Measurements from ENCODE around the gene CWC22.

DNA sequence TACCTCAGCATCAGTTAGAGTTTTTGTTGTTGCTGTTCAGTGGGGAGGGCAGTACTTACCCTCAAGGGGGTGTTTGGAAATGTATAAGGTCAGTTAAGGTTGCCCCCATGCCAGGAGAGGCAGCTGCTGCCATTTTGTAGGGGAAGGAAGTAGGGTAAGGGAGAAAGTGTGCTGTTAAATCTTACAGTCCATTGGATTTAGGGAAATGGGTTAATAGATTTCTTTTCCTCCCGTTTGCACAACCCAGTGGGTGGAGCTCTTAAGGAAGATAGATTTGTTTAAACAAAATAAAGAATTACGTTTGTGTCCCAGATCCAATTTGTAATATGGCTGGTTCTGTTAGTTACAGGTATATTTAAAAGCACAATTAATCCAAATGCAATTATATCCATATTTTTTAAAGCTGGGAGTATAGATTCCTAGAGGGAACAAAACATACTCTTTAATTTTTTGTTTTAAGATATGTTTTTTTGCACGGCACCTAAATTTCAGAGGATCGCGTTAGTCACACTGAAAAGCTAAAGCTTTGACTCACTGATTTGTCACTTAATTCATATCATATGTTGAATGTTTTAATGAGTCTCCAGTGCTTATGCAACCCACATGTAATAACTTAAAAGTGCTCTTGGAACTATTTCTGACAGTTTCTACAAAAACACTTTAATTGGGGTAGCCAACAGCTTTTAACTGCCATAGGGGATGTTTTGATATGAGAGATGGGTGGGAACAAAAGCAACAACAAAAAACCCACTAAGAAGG, 9.0 kb upstream of the CWC22 start:
- TF ChIP-seq, protein P1, sequence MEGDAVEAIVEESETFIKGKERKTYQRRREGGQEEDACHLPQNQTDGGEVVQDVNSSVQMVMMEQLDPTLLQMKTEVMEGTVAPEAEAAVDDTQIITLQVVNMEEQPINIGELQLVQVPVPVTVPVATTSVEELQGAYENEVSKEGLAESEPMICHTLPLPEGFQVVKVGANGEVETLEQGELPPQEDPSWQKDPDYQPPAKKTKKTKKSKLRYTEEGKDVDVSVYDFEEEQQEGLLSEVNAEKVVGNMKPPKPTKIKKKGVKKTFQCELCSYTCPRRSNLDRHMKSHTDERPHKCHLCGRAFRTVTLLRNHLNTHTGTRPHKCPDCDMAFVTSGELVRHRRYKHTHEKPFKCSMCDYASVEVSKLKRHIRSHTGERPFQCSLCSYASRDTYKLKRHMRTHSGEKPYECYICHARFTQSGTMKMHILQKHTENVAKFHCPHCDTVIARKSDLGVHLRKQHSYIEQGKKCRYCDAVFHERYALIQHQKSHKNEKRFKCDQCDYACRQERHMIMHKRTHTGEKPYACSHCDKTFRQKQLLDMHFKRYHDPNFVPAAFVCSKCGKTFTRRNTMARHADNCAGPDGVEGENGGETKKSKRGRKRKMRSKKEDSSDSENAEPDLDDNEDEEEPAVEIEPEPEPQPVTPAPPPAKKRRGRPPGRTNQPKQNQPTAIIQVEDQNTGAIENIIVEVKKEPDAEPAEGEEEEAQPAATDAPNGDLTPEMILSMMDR (IDR thresholded peaks at IDR 0.05) = no peak
- TF ChIP-seq EZH2 (IDR thresholded peaks at IDR 0.05; ENCODE audit: borderline replicate concordance, insufficient read depth, low read depth, low read length, poor library complexity, severe bottlenecking) = no peak
